C4-2B (cell line): ENCODE data around the gene POLD1.

ENCODE experiments used
- CTCF ChIP-seq: fragments of 450-650 bp; conservative IDR thresholded peaks from 2 replicates; pipeline ENCODE4 v1.5.1; 2017; ENCODE audit warnings: mild to moderate bottlenecking
- ZFX ChIP-seq: fragments of 450-650 bp; IDR thresholded peaks from 2 replicates; pipeline ENCODE4 v1.6.1; 2017

GRCh38 chr19:50378169-50378862 lies 5.8 kb upstream of the POLD1 start:
- no peak for TF ChIP-seq CTCF
- TF ChIP-seq ZFX = no peak
